Measurements from ENCODE around the gene LHX8. TPM values are rescaled to one million over a fixed set of nuclear protein-coding genes. Genes with fewer than 3 reads are reported as not detected.

LHX8 gene
- total and polyA plus RNA-seq, 12 donors, result not detected

- 3 to 5% methylated on average over 27 of the region's 27 CpGs for WGBS, 2 donors
- Histone ChIP-seq H3K36me3 (no peaks in the 10 kb centered on the region), H3K9me3 (no peaks in the 10 kb centered on the region), H3K4me1 (peaks cover 3 to 37% (median 16%) of the 10 kb centered on the region in 9 donors), H3K27me3 (peaks cover 49 to 100% (median 100%) of the 10 kb centered on the region in 7 donors), H3K27ac (no peak overlapping the region), H3K4me3 (no peak overlapping the region)
- intact Hi-C loops (cut with DNase I), result no loop called here
- DNase-seq (no peak), ATAC-seq (no peak)
- no peak for TF ChIP-seq CTCF (IDR thresholded peaks at IDR 0.05)
These were observed 2.5 kb upstream of the LHX8 start for GRCh38 chr1:75131565-75132241.

- intact Hi-C loops (cut with DNase I), result no loop called here
- DNase-seq, result no peak
- 6 to 7% methylated on average over 23 of the region's 23 CpGs for WGBS, 2 donors
- H3K4me3 ChIP-seq, result no peak overlapping the region
- peaks cover 55 to 100% (median 100%) of the 10 kb centered on the region in 7 donors for H3K27me3 ChIP-seq
- no peak for ATAC-seq
- H3K4me1 ChIP-seq, result peaks cover 3 to 37% (median 21%) of the 10 kb centered on the region in 9 donors
- no peaks in the 10 kb centered on the region for H3K36me3 ChIP-seq
- H3K27ac ChIP-seq, result no peak overlapping the region
- no peak for TF ChIP-seq CTCF (IDR thresholded peaks at IDR 0.05)
- no peaks in the 10 kb centered on the region for H3K9me3 ChIP-seq
These were observed 1.9 kb upstream of the LHX8 start for GRCh38 chr1:75132242-75132811.

GRCh38 chr1:75132812-75133619 is 1.2 kb upstream of the LHX8 start:
- Histone ChIP-seq H3K4me3 (no peak overlapping the region), H3K4me1 (peaks cover 3 to 37% (median 21%) of the 10 kb centered on the region in 9 donors), H3K9me3 (no peaks in the 10 kb centered on the region), H3K27ac (no peak overlapping the region), H3K36me3 (no peaks in the 10 kb centered on the region), H3K27me3 (peaks cover 55 to 100% (median 100%) of the 10 kb centered on the region in 7 donors)
- intact Hi-C loops (cut with DNase I), result no loop called here
- ATAC-seq, result no peak
- WGBS, 2 donors, result 7 to 8% methylated on average over 23 of the region's 23 CpGs
- no peak for DNase-seq
- no peak for TF ChIP-seq CTCF (IDR thresholded peaks at IDR 0.05)

Measured in heart right ventricle (tissue), 16 donors.